ENCODE results near the gene RPS6KL1.
A peak's percentile ranks its signal among the peaks of the same experiment; 100 is the strongest.

The RPS6KL1 gene

DNA sequence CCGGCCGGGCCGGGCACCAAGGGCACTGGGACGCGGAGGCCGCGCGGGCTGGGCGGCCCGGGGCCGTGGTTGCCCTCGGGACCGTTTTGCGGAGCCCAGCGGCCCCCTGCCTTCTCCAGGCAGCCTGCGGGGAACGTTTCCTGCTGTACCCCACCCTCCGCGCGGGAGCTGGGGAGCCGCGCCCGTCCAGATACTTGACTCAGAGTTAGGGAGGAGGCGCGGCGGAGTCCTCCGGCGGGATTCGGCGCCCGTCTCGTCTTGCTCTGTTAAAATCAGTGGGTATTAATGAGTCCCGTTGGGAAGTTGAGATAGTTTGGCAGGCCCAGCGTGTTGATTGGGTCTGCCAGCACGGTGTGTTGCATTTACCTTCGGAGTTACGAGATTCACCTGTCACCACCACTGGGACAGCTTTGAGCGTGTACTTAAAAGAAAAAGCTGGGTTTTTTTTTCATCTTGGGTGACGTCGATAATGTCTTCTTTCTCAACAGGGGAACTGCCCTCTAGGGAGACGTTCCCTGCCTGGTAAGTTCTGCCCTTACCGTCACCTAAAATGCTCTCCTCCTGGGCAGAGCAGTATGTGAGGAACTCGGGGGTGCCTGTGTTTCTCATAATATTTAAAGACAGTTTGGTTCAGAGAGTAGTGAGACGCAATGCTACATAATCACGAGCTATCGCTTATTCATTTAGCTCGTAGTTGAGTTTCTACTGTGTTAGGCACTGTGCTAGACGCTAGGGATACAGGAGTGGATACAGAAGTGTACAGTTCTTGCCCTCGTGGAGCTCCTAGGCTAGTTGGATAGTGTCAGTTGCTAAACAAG, 40.7 kb downstream of the RPS6KL1 start:
- peak; percentile 54 for DNase-seq (ENCODE audit: low spot score)

DNA sequence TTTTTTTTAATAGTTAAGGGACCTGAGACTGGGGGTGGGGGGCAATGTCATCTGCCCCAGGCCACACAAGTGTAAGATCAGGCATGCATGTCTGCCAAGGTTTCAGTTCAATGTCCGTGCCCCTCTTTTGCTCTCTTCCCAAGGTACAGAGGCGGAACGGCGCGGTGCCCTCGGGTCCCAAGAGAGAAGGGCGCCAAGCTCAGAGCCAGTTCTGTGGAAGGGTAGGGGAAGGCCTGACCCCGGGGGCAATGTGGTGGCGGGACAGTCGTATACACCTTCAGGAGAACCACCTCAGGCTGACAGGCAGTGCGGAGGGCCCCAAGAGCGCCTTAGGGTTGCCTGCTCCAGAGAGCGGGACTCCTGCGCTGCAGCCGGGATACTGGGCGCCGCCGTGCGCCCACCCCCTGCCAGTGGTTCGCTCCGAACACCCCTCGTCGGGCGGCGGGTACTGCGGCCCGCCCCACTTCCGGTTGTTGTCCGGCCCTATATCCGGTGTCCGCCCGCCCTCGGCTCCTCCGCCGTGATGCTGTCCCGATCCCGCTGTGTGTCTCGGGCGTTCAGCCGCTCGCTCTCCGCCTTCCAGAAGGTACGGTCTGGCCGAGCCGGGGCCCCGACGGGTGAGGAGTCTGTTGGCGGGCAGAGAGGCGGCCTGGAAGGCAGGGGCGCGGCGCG, 41.5 kb downstream of the RPS6KL1 start, which contains the start of gene DLST:
TSS of gene DLST (plus strand) at position 486 of the 672 bp plus-strand sequence. CDS start at position 524, 38 bp downstream.
- peak; percentile 89 for DNase-seq (ENCODE audit: low spot score)

DNA sequence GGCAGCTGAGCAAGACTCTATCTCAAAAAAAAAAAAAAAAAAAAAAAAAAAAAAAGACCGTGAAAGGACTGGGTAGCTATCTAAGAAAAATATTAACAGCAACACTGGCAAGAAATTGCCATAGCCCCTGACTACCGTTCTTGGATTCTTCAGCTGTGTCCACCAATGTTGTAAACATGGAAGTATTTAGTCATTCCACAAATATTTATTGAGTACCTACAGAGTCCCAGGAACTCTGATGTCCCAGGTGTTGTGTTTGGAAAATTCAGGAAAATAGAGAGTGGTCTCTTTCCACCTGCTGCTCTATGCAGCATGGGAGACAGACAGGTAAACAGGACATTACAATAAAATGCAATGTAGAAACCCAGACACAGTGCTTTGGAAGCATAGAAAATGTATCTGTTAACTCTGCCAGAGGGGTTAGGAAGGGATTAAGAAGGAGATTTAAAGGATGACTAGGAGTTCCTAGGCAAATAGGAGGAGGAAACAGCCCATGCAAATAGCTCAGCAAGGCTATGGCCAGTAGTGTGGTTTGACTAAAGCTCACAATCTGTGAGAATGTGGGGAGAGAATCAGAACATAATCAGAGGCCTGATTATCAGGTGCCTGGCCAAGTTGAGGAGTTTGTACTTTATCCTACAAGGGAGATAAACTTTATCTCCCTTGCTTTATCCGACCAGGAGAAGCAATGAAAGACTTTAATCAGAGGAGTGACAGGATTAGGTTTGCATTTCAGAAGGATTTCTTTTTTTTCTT, 43.5 kb downstream of the RPS6KL1 start:
- peak; percentile 29 for DNase-seq (ENCODE audit: low spot score)

GRCh38 chr14:74875941-74876913, 46.8 kb downstream of the RPS6KL1 start, which contains the start of gene PROX2:
Gene PROX2 (minus strand): TSS chr14:74876145. CDS start chr14:74863834, 12,311 bp downstream.
- no peak for DNase-seq (ENCODE audit: low spot score)

DNA sequence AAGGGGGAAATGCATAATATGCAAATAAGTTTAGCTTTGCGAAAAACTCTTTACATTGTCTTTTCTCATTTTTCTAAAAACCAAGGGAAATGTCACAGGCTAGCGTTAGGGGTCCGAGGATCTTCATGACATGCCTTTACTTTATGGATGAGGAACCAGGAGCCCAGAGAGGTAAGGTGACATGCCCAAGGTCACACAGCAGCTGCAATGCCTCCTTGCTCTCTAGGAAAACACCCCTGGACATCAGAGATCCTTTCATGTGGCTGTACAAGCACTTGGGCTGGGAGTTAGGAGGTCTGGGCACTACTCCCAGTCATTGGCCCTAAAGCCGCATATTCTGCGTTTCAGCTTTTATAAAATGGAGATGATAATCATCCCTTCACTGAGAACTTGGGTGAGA, 47.9 kb downstream of the RPS6KL1 start:
- no peak for DNase-seq (ENCODE audit: low spot score)

DNA sequence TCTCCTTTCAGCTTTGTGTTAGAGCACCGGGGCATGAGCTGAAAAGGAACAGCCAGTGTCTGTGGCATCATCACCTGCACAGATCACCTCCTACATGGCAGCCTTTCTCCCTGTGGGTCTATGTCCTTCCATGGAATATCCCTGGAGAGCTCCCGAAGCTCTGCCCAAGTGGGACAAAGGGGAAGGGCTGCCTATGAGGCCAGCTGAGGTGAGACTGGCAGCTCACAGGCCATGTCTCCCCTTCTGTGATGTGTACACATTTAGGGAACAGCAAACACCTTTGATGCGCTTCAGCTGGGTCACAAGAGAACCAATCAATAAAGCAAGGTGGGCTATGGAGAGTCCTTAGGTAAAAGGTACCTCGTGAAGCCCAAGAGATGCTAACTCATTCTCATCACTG, 51.2 kb downstream of the RPS6KL1 start:
- DNase-seq (ENCODE audit: low spot score): no peak

DNA sequence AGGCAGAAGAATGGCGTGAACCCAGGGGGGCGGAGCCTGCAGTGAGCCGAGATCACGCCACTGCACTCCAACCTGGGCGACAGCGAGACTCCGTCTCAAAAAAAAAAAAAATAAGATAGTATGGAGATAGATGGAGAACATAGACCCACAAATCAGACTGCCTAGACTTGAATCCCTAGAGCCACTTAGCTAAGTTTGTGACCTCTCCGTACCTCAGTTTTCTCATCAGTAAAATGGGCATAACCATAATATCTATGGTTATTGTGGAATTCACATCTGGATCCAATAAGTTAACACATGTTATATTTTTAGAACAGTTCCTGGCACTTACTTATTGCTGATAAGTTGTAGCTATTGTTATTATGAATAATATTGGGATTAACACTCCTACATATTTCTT, 54.3 kb downstream of the RPS6KL1 start:
- DNase-seq (ENCODE audit: low spot score): no peak

- no peak for DNase-seq (ENCODE audit: low spot score)
These were observed 55.4 kb downstream of the RPS6KL1 start for GRCh38 chr14:74867673-74868072.

- DNase-seq (ENCODE audit: low spot score): no peak
These were observed 56.2 kb downstream of the RPS6KL1 start for GRCh38 chr14:74866708-74867389.

DNA sequence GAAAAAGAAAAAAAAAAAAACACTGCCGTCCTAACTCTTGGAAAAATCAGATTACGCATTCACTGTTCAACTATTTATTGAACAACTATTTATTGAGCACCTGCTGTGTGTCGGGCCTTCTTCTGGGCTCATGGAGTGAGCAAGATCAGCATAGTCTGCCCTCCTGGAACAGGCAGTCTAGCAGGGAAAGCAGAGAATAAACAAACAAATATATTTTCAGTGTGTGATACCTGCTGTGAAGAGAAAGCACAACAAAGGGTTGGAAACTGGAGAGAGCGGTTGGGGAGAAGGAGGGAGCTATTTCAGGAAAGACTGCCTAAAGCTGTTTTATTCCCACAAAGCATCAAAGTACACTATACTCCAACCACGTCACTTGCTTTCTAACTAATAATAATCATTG, 57.9 kb downstream of the RPS6KL1 start:
- no peak for DNase-seq (ENCODE audit: low spot score)

DNA sequence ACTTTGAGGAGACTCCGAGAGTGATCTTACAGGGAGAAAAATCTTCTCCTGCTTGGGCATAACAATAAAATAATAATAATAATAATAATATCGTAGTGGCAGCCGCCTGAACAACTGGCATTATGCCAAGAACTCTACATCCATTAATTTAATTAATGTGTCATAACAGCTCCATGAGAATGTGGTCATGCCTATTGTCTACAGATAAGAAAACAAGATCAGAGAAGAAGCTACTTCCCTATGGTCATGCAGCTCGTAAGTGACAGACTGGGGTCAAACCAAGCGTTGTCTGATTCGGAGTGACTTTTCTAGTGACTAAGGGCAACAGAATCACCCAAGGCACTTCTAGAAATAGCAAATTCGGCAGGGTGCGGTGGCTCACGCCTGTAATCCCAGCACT, 58.9 kb downstream of the RPS6KL1 start:
- DNase-seq (ENCODE audit: low spot score): no peak

GRCh38 chr14:74863274-74863673, 59.8 kb downstream of the RPS6KL1 start:
- DNase-seq (ENCODE audit: low spot score): no peak

- no peak for DNase-seq (ENCODE audit: low spot score)
These were observed 61.3 kb downstream of the RPS6KL1 start for GRCh38 chr14:74861734-74862090.

DNA sequence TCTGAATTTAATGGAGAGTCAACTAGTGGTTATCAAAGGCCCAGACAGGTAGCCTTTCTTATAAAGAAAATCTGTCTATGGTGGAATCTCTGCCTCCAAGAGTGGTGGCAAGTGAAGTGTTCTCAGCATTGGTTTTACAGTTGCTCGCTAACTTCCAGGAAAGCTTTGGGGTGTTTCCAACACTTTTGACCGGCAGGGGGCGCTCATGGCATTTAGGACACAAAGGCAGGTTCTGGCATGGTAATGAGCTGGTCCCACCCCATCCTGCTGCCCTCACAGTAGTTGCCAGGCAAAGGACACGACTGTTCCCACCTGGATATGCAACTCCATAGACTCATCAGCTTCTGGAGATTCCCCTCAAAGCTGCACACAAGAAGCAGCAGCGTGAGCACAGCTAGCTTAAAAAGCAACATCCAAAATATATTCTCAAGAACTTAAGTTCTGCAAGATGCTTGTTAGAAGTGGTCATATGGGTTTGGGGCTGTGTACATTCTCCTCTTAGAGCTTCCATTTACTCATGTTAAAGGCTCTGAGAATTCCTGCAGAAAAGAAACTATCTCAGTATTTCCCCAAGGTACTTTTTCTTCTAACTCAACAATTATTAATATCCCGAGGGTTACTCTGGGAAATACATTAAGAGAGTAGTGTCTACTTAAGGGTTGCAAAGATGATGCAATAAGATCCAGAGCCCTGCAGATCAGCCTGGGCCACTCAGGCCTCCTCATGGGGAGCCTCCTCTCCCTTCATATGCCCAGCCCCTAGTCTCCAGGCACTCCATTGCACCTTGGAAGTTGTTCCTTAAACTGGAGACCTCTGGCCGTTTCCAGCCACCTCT, 61.9 kb downstream of the RPS6KL1 start:
- DNase-seq (ENCODE audit: low spot score): peak; percentile 83

- no peak for DNase-seq (ENCODE audit: low spot score)
These were observed 63.1 kb downstream of the RPS6KL1 start for GRCh38 chr14:74859757-74860552.

DNA sequence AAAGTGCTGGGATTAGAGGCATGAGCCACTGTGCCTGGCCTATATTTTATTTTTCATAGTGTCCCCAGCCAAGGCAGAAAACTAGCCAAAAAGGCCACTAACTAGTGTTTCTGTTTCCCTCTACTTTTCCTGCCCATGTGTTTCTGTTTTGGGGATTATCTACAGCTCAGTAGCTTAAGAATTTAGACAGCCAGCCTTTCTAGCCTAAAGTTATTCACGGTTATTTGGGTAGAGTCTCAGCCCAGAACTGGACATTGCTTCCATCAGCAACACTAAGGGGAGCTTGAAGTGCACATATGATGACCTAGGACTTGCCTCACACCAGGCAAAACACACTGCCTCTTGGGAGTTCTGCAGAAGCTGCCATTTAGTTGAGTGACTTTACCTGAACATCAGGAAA, 65.0 kb downstream of the RPS6KL1 start:
- DNase-seq (ENCODE audit: low spot score): no peak

GRCh38 chr14:74856366-74856765, 66.7 kb downstream of the RPS6KL1 start:
- DNase-seq (ENCODE audit: low spot score): no peak

DNA sequence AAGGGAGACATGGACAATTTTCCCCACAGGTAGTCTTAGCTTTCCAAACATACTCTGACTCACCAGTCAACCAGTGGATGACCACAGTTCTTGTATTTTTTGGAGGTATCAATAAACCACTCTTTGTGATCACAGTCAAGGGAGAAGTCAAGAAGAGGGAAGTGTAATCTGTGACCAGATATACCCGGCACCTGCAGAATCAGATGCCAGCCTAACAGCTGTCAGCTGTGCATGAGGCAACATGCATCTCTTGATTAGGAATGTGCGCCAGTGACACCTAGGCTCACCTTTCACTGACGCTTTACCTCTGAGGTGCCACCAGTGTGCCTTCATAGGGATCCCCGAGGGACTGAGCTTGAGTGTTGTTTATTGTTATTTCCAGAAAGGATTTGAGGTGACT, 67.1 kb downstream of the RPS6KL1 start:
- DNase-seq (ENCODE audit: low spot score): no peak

GRCh38 chr14:74855021-74855420, 68.0 kb downstream of the RPS6KL1 start:
- no peak for DNase-seq (ENCODE audit: low spot score)
